GM12873 (cell line): Measurements from ENCODE around the gene ATP2C2.

Source experiments
- TF ChIP-seq, protein P1 (sequence below): IDR thresholded peaks from 2 replicates; pipeline ENCODE4 v1.5.1; 2012; ENCODE audit warnings: low read depth, mild to moderate bottlenecking, moderate library complexity, low read length, control low read depth; ENCODE audit not compliant: insufficient read depth; ENCODE audit errors: missing control alignments

Gene ATP2C2

DNA sequence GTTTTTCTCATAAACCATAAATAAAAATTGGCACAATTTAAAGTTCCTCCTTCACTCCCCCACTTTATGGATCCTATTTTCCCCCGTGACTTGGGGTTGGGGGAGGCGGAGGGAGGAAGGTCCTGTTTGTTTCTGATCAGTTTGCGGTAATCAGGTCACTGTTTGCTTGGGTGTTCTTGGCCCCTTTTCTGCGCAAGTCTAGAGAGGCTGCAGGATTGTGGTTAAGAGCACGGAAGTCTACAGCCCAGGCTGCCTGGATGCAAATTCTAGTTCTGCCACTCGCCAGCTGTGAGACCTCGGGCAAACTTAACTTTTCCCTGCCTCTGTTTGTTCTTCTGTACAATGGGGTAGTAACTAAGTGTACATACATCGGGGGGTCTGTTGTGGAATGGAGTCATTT, 12.1 kb downstream of the ATP2C2 start:
- TF ChIP-seq, protein P1, sequence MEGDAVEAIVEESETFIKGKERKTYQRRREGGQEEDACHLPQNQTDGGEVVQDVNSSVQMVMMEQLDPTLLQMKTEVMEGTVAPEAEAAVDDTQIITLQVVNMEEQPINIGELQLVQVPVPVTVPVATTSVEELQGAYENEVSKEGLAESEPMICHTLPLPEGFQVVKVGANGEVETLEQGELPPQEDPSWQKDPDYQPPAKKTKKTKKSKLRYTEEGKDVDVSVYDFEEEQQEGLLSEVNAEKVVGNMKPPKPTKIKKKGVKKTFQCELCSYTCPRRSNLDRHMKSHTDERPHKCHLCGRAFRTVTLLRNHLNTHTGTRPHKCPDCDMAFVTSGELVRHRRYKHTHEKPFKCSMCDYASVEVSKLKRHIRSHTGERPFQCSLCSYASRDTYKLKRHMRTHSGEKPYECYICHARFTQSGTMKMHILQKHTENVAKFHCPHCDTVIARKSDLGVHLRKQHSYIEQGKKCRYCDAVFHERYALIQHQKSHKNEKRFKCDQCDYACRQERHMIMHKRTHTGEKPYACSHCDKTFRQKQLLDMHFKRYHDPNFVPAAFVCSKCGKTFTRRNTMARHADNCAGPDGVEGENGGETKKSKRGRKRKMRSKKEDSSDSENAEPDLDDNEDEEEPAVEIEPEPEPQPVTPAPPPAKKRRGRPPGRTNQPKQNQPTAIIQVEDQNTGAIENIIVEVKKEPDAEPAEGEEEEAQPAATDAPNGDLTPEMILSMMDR, result no peak

DNA sequence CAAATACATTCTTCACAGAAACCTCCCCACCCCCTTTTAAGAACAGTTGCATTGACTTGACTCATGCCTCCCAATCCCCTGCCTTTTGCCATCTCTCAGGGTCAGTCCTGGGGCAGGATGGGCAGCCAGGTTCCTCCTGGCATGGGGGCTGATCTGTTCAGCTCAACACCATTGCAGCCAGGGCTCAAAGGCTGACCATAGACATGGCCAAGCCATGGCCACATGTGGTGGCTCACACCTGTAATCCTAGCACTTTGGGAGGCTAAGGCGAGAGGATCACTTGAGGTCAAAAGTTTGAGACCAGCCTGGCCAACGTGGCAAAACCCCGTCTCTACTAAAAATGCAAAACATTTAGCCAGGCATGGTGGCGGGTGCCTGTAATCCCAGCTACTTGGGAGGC, 14.1 kb downstream of the ATP2C2 start:
- TF ChIP-seq, protein P1, result no peak

DNA sequence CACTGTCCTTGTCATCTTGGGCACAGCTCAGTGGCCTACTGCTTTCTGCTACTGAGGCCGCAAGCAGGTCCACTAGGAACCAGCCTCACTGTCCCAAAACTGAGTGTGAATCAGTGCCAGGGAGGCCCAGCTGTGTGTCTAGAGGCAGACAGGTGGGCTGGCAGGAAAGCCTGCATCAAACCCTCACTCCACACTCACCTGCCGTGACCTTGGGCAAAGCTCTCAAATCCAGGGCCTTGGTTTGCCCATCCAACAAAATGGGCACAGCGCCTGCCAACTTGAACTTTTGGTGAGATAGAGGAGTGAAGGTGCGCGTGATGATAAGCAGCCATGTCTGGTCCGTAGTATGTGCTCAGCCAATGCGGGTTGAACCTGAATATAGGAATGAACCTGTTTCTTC, 14.8 kb downstream of the ATP2C2 start:
- TF ChIP-seq, protein P1, result no peak

DNA sequence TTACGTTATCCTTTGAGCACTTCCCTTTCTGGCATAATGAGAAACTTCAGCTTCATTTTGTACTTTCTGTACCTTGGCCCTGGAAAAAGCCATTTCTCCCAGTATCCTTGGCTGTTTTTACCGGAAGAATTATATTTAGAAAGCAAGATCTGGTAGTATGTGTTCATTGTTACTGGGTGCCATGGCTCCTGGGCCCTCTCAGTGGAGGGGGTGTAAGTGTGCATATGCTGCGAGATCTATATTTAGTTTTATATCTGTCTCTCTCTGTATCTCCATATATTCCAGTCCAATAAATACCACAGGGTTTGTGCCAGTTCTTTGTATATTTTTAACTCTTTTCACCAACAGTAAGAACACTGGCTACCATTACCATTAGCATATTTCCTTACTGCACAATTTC, 17.7 kb downstream of the ATP2C2 start:
- TF ChIP-seq, protein P1, result no peak

DNA sequence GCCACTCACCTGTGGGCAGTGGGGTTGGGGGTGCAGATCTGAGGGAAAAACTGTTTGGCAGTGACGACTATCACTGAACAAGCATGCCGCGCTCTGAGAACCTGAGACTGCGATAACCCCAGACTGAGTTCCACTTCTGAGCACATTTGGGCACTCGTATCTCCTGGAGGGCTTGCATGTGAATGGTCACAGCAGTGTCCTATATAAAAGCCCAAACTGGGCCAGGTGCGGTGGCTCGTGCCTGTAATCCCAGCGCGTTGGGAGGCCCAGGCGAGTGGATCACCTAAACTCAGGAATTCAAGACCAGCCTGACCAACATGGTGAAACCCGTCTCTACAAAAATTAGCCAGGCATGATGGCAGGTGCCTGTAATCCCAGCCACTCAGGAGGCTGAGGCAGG, 18.7 kb downstream of the ATP2C2 start:
- TF ChIP-seq, protein P1, result no peak

DNA sequence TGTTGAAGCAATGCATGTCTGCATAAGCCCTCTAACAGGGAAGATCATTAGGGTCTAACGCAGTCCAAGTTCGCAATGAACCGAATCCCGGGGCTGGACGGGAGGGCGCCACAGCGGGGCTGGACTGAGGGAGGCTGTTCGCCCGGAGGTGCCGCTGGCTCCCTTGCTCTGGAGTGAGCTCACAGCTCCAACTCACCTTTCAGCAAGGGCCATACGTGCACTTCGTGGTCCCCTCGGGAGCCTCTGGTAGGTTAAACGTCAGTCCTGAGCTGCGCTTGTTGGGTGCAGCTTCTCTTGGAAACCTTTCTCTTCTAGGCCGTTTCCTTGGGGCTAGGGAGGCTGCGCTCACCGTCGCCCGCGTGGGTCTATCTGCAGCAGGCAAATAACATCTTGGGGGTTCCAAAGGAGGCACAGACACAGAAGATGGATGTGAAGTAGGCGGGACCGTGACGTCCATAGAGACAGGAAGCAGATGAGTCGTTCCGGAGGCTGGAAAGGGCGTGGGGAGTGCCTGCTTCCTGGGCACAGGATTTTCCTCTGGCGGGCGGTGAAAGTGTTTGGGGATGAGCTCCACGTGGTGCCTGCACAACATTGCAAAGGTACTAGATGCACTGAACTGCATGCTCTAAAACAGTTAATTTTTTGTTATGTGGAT, 21.9 kb downstream of the ATP2C2 start:
- TF ChIP-seq, protein P1, result no peak

DNA sequence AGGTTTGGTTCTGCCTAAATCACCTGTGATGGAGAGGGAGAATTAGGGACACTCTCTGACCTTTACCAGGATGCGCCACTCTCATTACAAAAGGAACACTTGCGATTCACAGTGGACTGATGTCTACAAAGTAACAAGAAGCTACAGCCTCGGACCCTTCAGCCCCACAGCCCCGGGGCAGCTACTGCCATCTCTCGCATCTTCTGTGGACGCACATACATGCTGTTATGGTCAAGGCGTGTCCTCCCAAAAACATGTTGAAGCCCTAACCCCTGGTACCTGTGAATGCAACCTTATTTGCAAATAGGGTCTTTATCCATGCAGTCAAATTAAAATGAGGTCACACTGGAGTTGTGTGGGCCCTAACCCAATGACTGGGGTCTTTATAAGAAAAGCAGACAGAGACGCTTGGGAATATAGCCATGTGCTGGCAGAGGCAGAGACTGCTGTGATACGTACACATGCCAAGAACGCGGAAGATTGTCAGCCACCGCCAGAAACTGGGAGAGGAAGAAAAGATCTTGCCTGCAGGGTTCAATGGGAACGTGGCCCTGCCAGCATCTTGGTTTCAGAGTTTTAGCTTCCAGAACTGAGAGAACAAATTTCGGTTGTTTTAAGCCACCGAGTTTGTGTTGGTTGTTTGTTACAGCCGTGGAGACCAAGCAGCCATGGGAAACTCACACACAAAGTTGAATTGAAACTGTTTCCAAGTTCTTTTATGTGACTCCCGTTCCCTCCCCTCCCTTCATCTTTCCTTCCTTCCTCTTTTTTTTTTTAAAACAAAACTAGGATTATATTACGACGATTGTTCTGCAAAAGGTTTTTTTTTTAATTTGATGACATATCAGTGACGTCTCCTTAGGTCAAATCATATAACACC, 23.1 kb downstream of the ATP2C2 start:
- TF ChIP-seq, protein P1, result no peak
